ENCODE data around the gene ATP9A. TPM values are rescaled to one million over a fixed set of nuclear protein-coding genes. Genes with fewer than 3 reads are reported as not detected.

Gene ATP9A
- total and polyA plus RNA-seq, 2 of the 8 experiments (the other 6 are each of a cell fraction or from before 2014, with no cell fraction given) = 5.0 to 6.4 TPM

GRCh38 chr20:51796340-51796739 is 28.1 kb upstream of the ATP9A start (continued):
- no peak for TF ChIP-seq CHD7 (IDR thresholded peaks at IDR 0.05; ENCODE audit: insufficient replicate concordance, low read length)
- TF ChIP-seq POLR2AphosphoS5 (IDR thresholded peaks at IDR 0.05; ENCODE audit: low read depth, low read length) = no peak
- no peak for TF ChIP-seq HDAC2 (IDR thresholded peaks at IDR 0.05; ENCODE audit: borderline replicate concordance in 1 of 2, low read depth in 2 of 2, low read length in 2 of 2)
- no peak for TF ChIP-seq ATF3 (IDR thresholded peaks at IDR 0.05; ENCODE audit: insufficient read depth, low read depth, low read length)
- TF ChIP-seq EP300 (IDR thresholded peaks at IDR 0.05; ENCODE audit: borderline replicate concordance in 1 of 2, low read depth in 2 of 2, low read length in 2 of 2) = no peak
- TF ChIP-seq CTBP2 (IDR thresholded peaks at IDR 0.05; ENCODE audit: borderline replicate concordance, insufficient read depth, insufficient read length, low read length) = no peak
- no peak for TF ChIP-seq RAD21 (IDR thresholded peaks at IDR 0.05 in 1 of 2, conservative IDR thresholded peaks at IDR 0.05 in 1 of 2; ENCODE audit: low read depth in 2 of 2, low read length in 2 of 2)
- TF ChIP-seq TCF12 (IDR thresholded peaks at IDR 0.05; ENCODE audit: low read depth, low read length) = no peak
- TF ChIP-seq YY1 (IDR thresholded peaks at IDR 0.05; ENCODE audit: low read depth, low read length) = no peak
- no peak for TF ChIP-seq PHF8 (conservative IDR thresholded peaks at IDR 0.05; ENCODE audit: low read depth, low read length)

Measured in H1 (cell line).